Gastrocnemius medialis (tissue), 4 donors: ENCODE measurements around the gene DSG3. TPM values are rescaled to one million over a fixed set of nuclear protein-coding genes. Genes with fewer than 3 reads are reported as not detected.

Source experiments
- ATAC-seq, 2 donors: fragments of 150-250 bp; one replicate each; pipeline ENCODE4 v1.9.1; 2016
- DNase-seq, 2 donors: peaks; one replicate each; pipeline ENCODE4 v3.0.0-alpha.2; 2019
- H3K27ac ChIP-seq, 4 donors: fragments of 200-600 bp; sonication (generic); 1 replicate in 1 of 4; 2 replicates in 3 of 4; pipeline ENCODE4 v1.5.1; 2016 to 2018; ENCODE audit warnings: mild to moderate bottlenecking in 2 of 4, moderate library complexity in 1 of 4
- H3K27me3 ChIP-seq, 3 donors: fragments of 200-600 bp; sonication (generic) in 2 of 3; 1 replicate in 1 of 3; 2 replicates in 2 of 3; pipeline versions ENCODE4 v1.5.1 to v1.6.0; 2016 to 2019; ENCODE audit warnings: mild to moderate bottlenecking in 1 of 3, moderate library complexity in 1 of 3
- H3K36me3 ChIP-seq, 2 donors: fragments of 200-600 bp; sonication (generic) in 1 of 2; one replicate each; pipeline ENCODE4 v1.5.1; 2017 to 2018
- H3K4me1 ChIP-seq, 2 donors: fragments of 200-600 bp; sonication (generic) in 1 of 2; one replicate each; pipeline ENCODE4 v1.5.1; 2016 to 2017; ENCODE audit warnings: mild to moderate bottlenecking in 2 of 2
- H3K4me3 ChIP-seq, 4 donors: fragments of 200-600 bp; sonication (generic) in 3 of 4; 1 replicate in 1 of 4; 2 replicates in 3 of 4; pipeline ENCODE4 v1.5.1; 2016 to 2019; ENCODE audit warnings: mild to moderate bottlenecking in 2 of 4
- H3K9me3 ChIP-seq, 3 donors: fragments of 200-600 bp; sonication (generic) in 2 of 3; 1 replicate in 1 of 3; 2 replicates in 2 of 3; pipeline ENCODE4 v1.5.1; 2016 to 2019
- CTCF ChIP-seq, 5 experiments: fragments of 450-650 bp in 3 of 5; fragments of 200-600 bp in 2 of 5; sonication (generic) in 2 of 5; IDR thresholded peaks in 4 of 5; conservative IDR thresholded peaks in 1 of 5; 1 replicate in 4 of 5; 2 replicates in 1 of 5; pipeline ENCODE4 v1.5.1; 2016 to 2019; ENCODE audit warnings: antibody characterized with exemption in 5 of 5, mild to moderate bottlenecking in 3 of 5, moderate library complexity in 3 of 5
- POLR2A ChIP-seq, 2 donors: fragments of 450-650 bp; IDR thresholded peaks; one replicate each; pipeline ENCODE4 v1.6.1; 2017; ENCODE audit warnings: antibody characterized with exemption in 2 of 2, mild to moderate bottlenecking in 2 of 2, moderate library complexity in 2 of 2
- in situ Hi-C, 4 donors: fragments of 200-750 bp; cut with MboI; loops; one replicate each; pipeline versions ENCODE4 v1.15.0 to v1.8.0; 2017; ENCODE audit warnings: low sequenced_read_pairs in 4 of 4
- intact Hi-C: fragments of 100-400 bp; cut with DNase I; formaldehyde crosslinking; loops from one replicate; pipeline ENCODE4 v1.15.1; 2023; ENCODE audit warnings: low total_unique reads
- total RNA-seq, 4 donors: library from RNA; depleted of rRNA; stranded (reverse); fragments of >200 nt; gene quantifications; one replicate each; pipeline versions ENCODE4 v1.1.0 to v1.2.3, GENCODE V29; 2016

DSG3 gene
- total RNA-seq, 4 donors from 2014 or later = not detected

- no peak overlapping the region for H3K27ac ChIP-seq
- H3K4me3 ChIP-seq = no peak overlapping the region
- H3K36me3 ChIP-seq = no peaks in the 10 kb centered on the region
- intact Hi-C loops (no loop called here), in situ Hi-C loops (no loop called here)
- no peaks in the 10 kb centered on the region for H3K4me1 ChIP-seq
- TF ChIP-seq CTCF (IDR thresholded peaks at IDR 0.05 in 4 of 5, conservative IDR thresholded peaks at IDR 0.05 in 1 of 5) (no peak), POLR2A (IDR thresholded peaks at IDR 0.05) (no peak)
- ATAC-seq (no peak), DNase-seq (no peak)
- no peaks in the 10 kb centered on the region for H3K9me3 ChIP-seq
- H3K27me3 ChIP-seq = no peaks in the 10 kb centered on the region
Observed at GRCh38 chr18:31509571-31509970, 62.0 kb downstream of the DSG3 start.

- in situ Hi-C loops = no loop called here
- H3K27ac ChIP-seq = no peak overlapping the region
Observed at GRCh38 chr18:31510319-31510718, 62.8 kb downstream of the DSG3 start.

DNA sequence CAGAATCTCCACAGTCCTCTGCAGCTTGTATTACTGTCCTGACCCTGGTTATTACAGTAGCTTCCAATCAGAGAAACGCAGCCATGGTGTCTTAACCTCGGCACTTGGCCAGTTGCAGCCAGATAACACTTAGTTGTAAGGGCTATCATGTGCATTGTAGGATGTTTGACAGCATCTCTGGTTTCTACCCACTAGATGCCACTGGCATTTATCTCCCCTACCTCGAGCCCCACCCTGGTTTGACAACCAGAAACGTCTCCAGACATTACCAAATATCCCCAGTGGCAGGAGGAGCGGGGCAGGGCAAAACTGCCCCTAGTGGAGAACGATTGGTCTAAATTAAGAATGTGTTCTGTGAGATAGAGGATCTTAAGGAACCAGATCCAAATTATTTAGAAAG, 63.6 kb downstream of the DSG3 start:
- in situ Hi-C loops = no loop called here
- no peak for ATAC-seq

More at GRCh38 chr18:31510319-31510718, 62.8 kb downstream of the DSG3 start:
- H3K9me3 ChIP-seq = no peaks in the 10 kb centered on the region
- H3K4me3 ChIP-seq = no peak overlapping the region
- TF ChIP-seq CTCF (IDR thresholded peaks at IDR 0.05 in 4 of 5, conservative IDR thresholded peaks at IDR 0.05 in 1 of 5) (no peak), POLR2A (IDR thresholded peaks at IDR 0.05) (no peak)
- no peaks in the 10 kb centered on the region for H3K27me3 ChIP-seq
- no peak for ATAC-seq
- H3K36me3 ChIP-seq = no peaks in the 10 kb centered on the region
- no peak for DNase-seq
- intact Hi-C loops = no loop called here
- no peaks in the 10 kb centered on the region for H3K4me1 ChIP-seq

DNA sequence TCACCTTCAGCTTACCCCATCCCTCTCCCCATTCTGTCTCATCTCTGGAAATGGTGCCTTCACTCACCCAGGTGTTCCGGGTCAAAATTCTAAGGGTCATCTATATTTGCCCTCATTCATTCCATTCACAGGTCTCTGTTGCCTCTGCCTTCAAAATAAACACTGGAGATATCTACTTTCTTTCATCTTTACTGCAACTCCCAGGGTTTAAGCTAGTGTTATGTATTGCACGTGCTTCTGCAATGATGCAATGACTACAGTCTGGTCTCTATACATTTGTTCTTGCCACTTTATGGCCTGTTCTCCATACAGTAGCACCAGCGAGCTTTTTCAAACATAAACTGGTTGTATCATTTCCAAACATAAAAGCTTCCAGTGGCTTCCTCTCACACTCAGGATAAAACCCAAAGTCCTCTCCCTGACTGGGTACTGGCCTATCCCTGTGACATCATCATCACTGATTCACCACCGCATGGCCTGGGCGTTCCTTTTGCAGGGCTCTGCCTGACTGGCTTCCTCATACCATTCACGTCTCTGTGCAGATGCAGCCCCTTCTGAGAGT, 64.7 kb downstream of the DSG3 start:
- no peaks in the 10 kb centered on the region for H3K9me3 ChIP-seq
- no peak overlapping the region for H3K4me3 ChIP-seq
- intact Hi-C loops = no loop called here
- in situ Hi-C loops = no loop called here
- ATAC-seq (no peak), DNase-seq (no peak)
- H3K27me3 ChIP-seq = no peaks in the 10 kb centered on the region
- no peaks in the 10 kb centered on the region for H3K4me1 ChIP-seq
- H3K36me3 ChIP-seq = no peaks in the 10 kb centered on the region
- no peak for TF ChIP-seq CTCF (IDR thresholded peaks at IDR 0.05 in 4 of 5, conservative IDR thresholded peaks at IDR 0.05 in 1 of 5)
- no peak for TF ChIP-seq POLR2A (IDR thresholded peaks at IDR 0.05)
- H3K27ac ChIP-seq = no peak overlapping the region

More for the DNA sequence above, 63.6 kb downstream of the DSG3 start:
- Histone ChIP-seq H3K4me1 (no peaks in the 10 kb centered on the region), H3K9me3 (no peaks in the 10 kb centered on the region), H3K4me3 (no peak overlapping the region), H3K27me3 (no peaks in the 10 kb centered on the region), H3K36me3 (no peaks in the 10 kb centered on the region), H3K27ac (no peak overlapping the region)
- DNase-seq = no peak
- TF ChIP-seq CTCF (IDR thresholded peaks at IDR 0.05 in 4 of 5, conservative IDR thresholded peaks at IDR 0.05 in 1 of 5) = no peak
- intact Hi-C loops = no loop called here
